ENCODE data around the gene RNF123. TPM values are rescaled to one million over a fixed set of nuclear protein-coding genes. Genes with fewer than 3 reads are reported as not detected.

RNF123 gene
- total and polyA plus RNA-seq, 7 experiments from 2014 or later, result 8.3 to 77.2 (median 46.7) TPM

- Histone ChIP-seq H3K9me3 (ENCODE audit: control insufficient read depth in 2 of 3, low read length in 3 of 3) (no peaks in the 10 kb centered on the region), H3K27ac (ENCODE audit: low read depth, low read length) (no peak overlapping the region), H3K4me3 (ENCODE audit: low read length) (no peak overlapping the region), H3K36me3 (ENCODE audit: control insufficient read depth in 2 of 3, insufficient read depth in 3 of 3, low read length in 3 of 3) (no peaks in the 10 kb centered on the region), H3K27me3 (ENCODE audit: control insufficient read depth in 2 of 2, insufficient read depth in 2 of 2, low read length in 2 of 2) (no peaks in the 10 kb centered on the region), H3K4me1 (ENCODE audit: control insufficient read depth in 2 of 2, insufficient read depth in 2 of 2, low read length in 2 of 2) (no peaks in the 10 kb centered on the region)
- no peak overlapping the region for H3K4me3 Mint-ChIP-seq
- no peaks in the 10 kb centered on the region for H3K27me3 Mint-ChIP-seq
- intact Hi-C loops (cut with micrococcal nuclease), result no loop called here
- H3K4me1 Mint-ChIP-seq, result peaks cover 12 to 68% (median 52%) of the 10 kb centered on the region in 7 donors
- H3K9me3 Mint-ChIP-seq, result no peaks in the 10 kb centered on the region
- DNase-seq (no peak), ATAC-seq (no peak)
- ChIA-PET POLR2A (no interaction called here), CTCF (interaction anchor here (0.6 kb wide), 1 partner anchor 25 kb away, joined by 5 read pairs; no protein-coding TSS in a partner anchor)
- peaks cover 0 to 6% (median 2%) of the 10 kb centered on the region in 5 donors for H3K36me3 Mint-ChIP-seq
- H3K27ac Mint-ChIP-seq, result peak overlapping the region in 1 of 9 donors; percentile 16
Measured at GRCh38 chr3:49757197-49757596, 67.8 kb downstream of the RNF123 start.

- no peaks in the 10 kb centered on the region for H3K9me3 ChIP-seq (ENCODE audit: control insufficient read depth in 2 of 3, low read length in 3 of 3)
- no peaks in the 10 kb centered on the region for H3K36me3 ChIP-seq (ENCODE audit: control insufficient read depth in 2 of 3, insufficient read depth in 3 of 3, low read length in 3 of 3)
- no peak for DNase-seq
- no peak overlapping the region for H3K4me3 Mint-ChIP-seq
- H3K36me3 Mint-ChIP-seq, result peaks cover 0 to 6% (median 0%) of the 10 kb centered on the region in 5 donors
- no peaks in the 10 kb centered on the region for H3K9me3 Mint-ChIP-seq
- H3K4me1 Mint-ChIP-seq, result peaks cover 10 to 57% (median 39%) of the 10 kb centered on the region in 7 donors
- no peak overlapping the region for H3K4me3 ChIP-seq (ENCODE audit: low read length)
- CTCF ChIA-PET, result no interaction called here
- no peaks in the 10 kb centered on the region for H3K27me3 ChIP-seq (ENCODE audit: control insufficient read depth in 2 of 2, insufficient read depth in 2 of 2, low read length in 2 of 2)
- H3K27me3 Mint-ChIP-seq, result no peaks in the 10 kb centered on the region
- no peak overlapping the region for H3K27ac ChIP-seq (ENCODE audit: low read depth, low read length)
- H3K4me1 ChIP-seq (ENCODE audit: control insufficient read depth in 2 of 2, insufficient read depth in 2 of 2, low read length in 2 of 2), result no peaks in the 10 kb centered on the region
- intact Hi-C loops (cut with micrococcal nuclease), result no loop called here
- peak overlapping the region in 1 of 9 donors; percentile 19 for H3K27ac Mint-ChIP-seq
- POLR2A ChIA-PET, result interaction anchor here (1.7 kb wide), 1 partner anchor 15 kb away, joined by 4 read pairs; no protein-coding TSS in a partner anchor
- no peak for ATAC-seq
Measured at GRCh38 chr3:49759226-49759625, 69.9 kb downstream of the RNF123 start.

GRCh38 chr3:49761661-49762060, 72.3 kb downstream of the RNF123 start:
- Mint-ChIP-seq H3K4me3 (no peak overlapping the region), H3K9me3 (no peaks in the 10 kb centered on the region), H3K27me3 (no peaks in the 10 kb centered on the region), H3K4me1 (peaks cover 8 to 45% (median 30%) of the 10 kb centered on the region in 7 donors), H3K36me3 (peaks cover 0 to 13% (median 3%) of the 10 kb centered on the region in 5 donors), H3K27ac (no peak overlapping the region)
- Histone ChIP-seq H3K4me1 (ENCODE audit: control insufficient read depth in 2 of 2, insufficient read depth in 2 of 2, low read length in 2 of 2) (no peaks in the 10 kb centered on the region), H3K27me3 (ENCODE audit: control insufficient read depth in 2 of 2, insufficient read depth in 2 of 2, low read length in 2 of 2) (no peaks in the 10 kb centered on the region), H3K36me3 (ENCODE audit: control insufficient read depth in 2 of 3, insufficient read depth in 3 of 3, low read length in 3 of 3) (no peaks in the 10 kb centered on the region), H3K9me3 (ENCODE audit: control insufficient read depth in 2 of 3, low read length in 3 of 3) (no peaks in the 10 kb centered on the region), H3K27ac (ENCODE audit: low read depth, low read length) (no peak overlapping the region), H3K4me3 (ENCODE audit: low read length) (no peak overlapping the region)
- ChIA-PET POLR2A (interaction anchor here (1.1 kb wide), 1 partner anchor 115 kb away, joined by 3 read pairs; no protein-coding TSS in a partner anchor), CTCF (no interaction called here)
- ATAC-seq (no peak), DNase-seq (no peak)
- intact Hi-C loops (cut with micrococcal nuclease), result no loop called here

GRCh38 chr3:49763981-49764380, 74.6 kb downstream of the RNF123 start:
- H3K27me3 ChIP-seq (ENCODE audit: control insufficient read depth in 2 of 2, insufficient read depth in 2 of 2, low read length in 2 of 2), result no peaks in the 10 kb centered on the region
- Mint-ChIP-seq H3K27ac (no peak overlapping the region), H3K4me1 (peaks cover 4 to 37% (median 20%) of the 10 kb centered on the region in 7 donors), H3K9me3 (no peaks in the 10 kb centered on the region), H3K27me3 (no peaks in the 10 kb centered on the region), H3K36me3 (peaks cover 0 to 13% (median 3%) of the 10 kb centered on the region in 5 donors), H3K4me3 (no peak overlapping the region)
- H3K27ac ChIP-seq (ENCODE audit: low read depth, low read length), result no peak overlapping the region
- POLR2A ChIA-PET, result no interaction called here
- intact Hi-C loops (cut with micrococcal nuclease), result no loop called here
- CTCF ChIA-PET, result interaction anchor here (0.7 to 1.0 kb wide), 2 partner anchors 91 to 722 kb away, joined by 4 read pairs; no protein-coding TSS in a partner anchor
- H3K4me1 ChIP-seq (ENCODE audit: control insufficient read depth in 2 of 2, insufficient read depth in 2 of 2, low read length in 2 of 2), result no peaks in the 10 kb centered on the region
- no peaks in the 10 kb centered on the region for H3K36me3 ChIP-seq (ENCODE audit: control insufficient read depth in 2 of 3, insufficient read depth in 3 of 3, low read length in 3 of 3)
- H3K9me3 ChIP-seq (ENCODE audit: control insufficient read depth in 2 of 3, low read length in 3 of 3), result no peaks in the 10 kb centered on the region
- DNase-seq (no peak), ATAC-seq (no peak)
- no peak overlapping the region for H3K4me3 ChIP-seq (ENCODE audit: low read length)

GRCh38 chr3:49769286-49769915, 80.0 kb downstream of the RNF123 start:
- peaks cover 0 to 5% of the 10 kb centered on the region in 2 donors for H3K4me1 ChIP-seq (ENCODE audit: control insufficient read depth in 2 of 2, insufficient read depth in 2 of 2, low read length in 2 of 2)
- Mint-ChIP-seq H3K4me3 (peak overlapping the region in 1 of 10 donors; percentile 11), H3K36me3 (peaks cover 3 to 14% (median 9%) of the 10 kb centered on the region in 5 donors), H3K9me3 (no peaks in the 10 kb centered on the region), H3K27me3 (no peaks in the 10 kb centered on the region), H3K27ac (peak overlapping the region in 1 of 9 donors; percentile 3), H3K4me1 (peaks cover 12 to 49% (median 36%) of the 10 kb centered on the region in 7 donors)
- H3K27ac ChIP-seq (ENCODE audit: low read depth, low read length), result no peak overlapping the region
- no peaks in the 10 kb centered on the region for H3K9me3 ChIP-seq (ENCODE audit: control insufficient read depth in 2 of 3, low read length in 3 of 3)
- no peak overlapping the region for H3K4me3 ChIP-seq (ENCODE audit: low read length)
- CTCF ChIA-PET, result interaction anchor here (0.6 kb wide), 1 partner anchor 66 kb away, joined by 3 read pairs; no protein-coding TSS in a partner anchor
- DNase-seq (no peak), ATAC-seq (no peak)
- intact Hi-C loops (cut with micrococcal nuclease), result no loop called here
- POLR2A ChIA-PET, result interaction anchor here (0.7 to 1.6 kb wide), 3 partner anchors 14 to 50 kb away, joined by 3 to 5 read pairs (median 5); partner anchors contain the start of gene AMIGO3
- H3K27me3 ChIP-seq (ENCODE audit: control insufficient read depth in 2 of 2, insufficient read depth in 2 of 2, low read length in 2 of 2), result no peaks in the 10 kb centered on the region
- peaks cover 0 to 15% (median 0%) of the 10 kb centered on the region in 3 experiments for H3K36me3 ChIP-seq (ENCODE audit: control insufficient read depth in 2 of 3, insufficient read depth in 3 of 3, low read length in 3 of 3)

GRCh38 chr3:49769926-49770325, 80.6 kb downstream of the RNF123 start:
- peaks cover 0 to 15% (median 0%) of the 10 kb centered on the region in 3 experiments for H3K36me3 ChIP-seq (ENCODE audit: control insufficient read depth in 2 of 3, insufficient read depth in 3 of 3, low read length in 3 of 3)
- ATAC-seq (no peak), DNase-seq (no peak)
- no peak overlapping the region for H3K27ac ChIP-seq (ENCODE audit: low read depth, low read length)
- peaks cover 0 to 5% of the 10 kb centered on the region in 2 donors for H3K4me1 ChIP-seq (ENCODE audit: control insufficient read depth in 2 of 2, insufficient read depth in 2 of 2, low read length in 2 of 2)
- ChIA-PET CTCF (no interaction called here), POLR2A (interaction anchor here (1.0 to 1.6 kb wide), 2 partner anchors 14 to 51 kb away, joined by 5 read pairs; partner anchors contain the start of gene AMIGO3)
- Mint-ChIP-seq H3K36me3 (peaks cover 3 to 12% (median 7%) of the 10 kb centered on the region in 5 donors), H3K27ac (peak overlapping the region in 2 of 9 donors; percentile 3 to 34), H3K4me1 (peaks cover 13 to 49% (median 36%) of the 10 kb centered on the region in 7 donors), H3K4me3 (peak overlapping the region in 2 of 10 donors; percentile 11 to 39), H3K27me3 (no peaks in the 10 kb centered on the region), H3K9me3 (no peaks in the 10 kb centered on the region)
- H3K4me3 ChIP-seq (ENCODE audit: low read length), result no peak overlapping the region
- H3K27me3 ChIP-seq (ENCODE audit: control insufficient read depth in 2 of 2, insufficient read depth in 2 of 2, low read length in 2 of 2), result no peaks in the 10 kb centered on the region
- intact Hi-C loops (cut with micrococcal nuclease), result no loop called here
- no peaks in the 10 kb centered on the region for H3K9me3 ChIP-seq (ENCODE audit: control insufficient read depth in 2 of 3, low read length in 3 of 3)

Data from naive thymus-derived CD4-positive, alpha-beta T cell (primary cell).